T-helper 17 cell (primary cell): ENCODE results near the gene SLC41A3. TPM values are rescaled to one million over a fixed set of nuclear protein-coding genes. Genes with fewer than 3 reads are reported as not detected.

Experiments used
- ATAC-seq: fragments of 150-1000 bp; cut with Tn5 transposase; 2 replicates; pipeline ENCODE4 v1.10.0; 2021; ENCODE audit warnings: mild to moderate bottlenecking, moderate library complexity
- DNase-seq, 3 donors: peaks; one replicate each; pipeline versions ENCODE4 v3.0.0 to v3.0.0-alpha.2; 2020 to 2021
- H3K9me3 ChIP-seq: one replicate; pipeline ENCODE4 v1.7.0; 2013; ENCODE audit warnings: low read length, mild to moderate bottlenecking; ENCODE audit not compliant: control insufficient read depth, poor library complexity, severe bottlenecking
- H3K27ac Mint-ChIP-seq: one replicate; pipeline ENCODE4 v1.8.0; 2022; ENCODE audit warnings: mild to moderate bottlenecking, moderate library complexity, mixed read lengths
- H3K27me3 Mint-ChIP-seq: one replicate; pipeline ENCODE4 v1.8.0; 2022; ENCODE audit warnings: mixed read lengths
- H3K36me3 Mint-ChIP-seq: one replicate; pipeline ENCODE4 v1.8.0; 2022; ENCODE audit warnings: low read depth, mixed read lengths
- H3K4me1 Mint-ChIP-seq: one replicate; pipeline ENCODE4 v1.8.0; 2022; ENCODE audit warnings: mild to moderate bottlenecking, mixed read lengths
- H3K4me3 Mint-ChIP-seq: one replicate; pipeline ENCODE4 v1.8.0; 2022; ENCODE audit warnings: mild to moderate bottlenecking, moderate library complexity, mixed read lengths
- total RNA-seq, 4 donors: library from RNA in 2 of 4; stranded (reverse) in 2 of 4; gene quantifications; one replicate each; pipeline ENCODE4 v1.2.3 and lab custom pipeline; 2022 to 2026

SLC41A3 gene
- total RNA-seq, 2 donors from 2014 or later: 34.3 to 34.7 TPM

GRCh38 chr3:126057936-126058335 lies 26.0 kb downstream of the SLC41A3 start:
- no peaks in the 10 kb centered on the region for H3K27me3 Mint-ChIP-seq
- H3K27ac Mint-ChIP-seq: no peak overlapping the region
- no peak for DNase-seq
- H3K4me1 Mint-ChIP-seq: peaks cover 25% of the 10 kb centered on the region
- H3K36me3 Mint-ChIP-seq: no peaks in the 10 kb centered on the region
- no peak overlapping the region for H3K4me3 Mint-ChIP-seq
- H3K9me3 ChIP-seq: no peaks in the 10 kb centered on the region
- no peak for ATAC-seq

GRCh38 chr3:126057501-126057819 lies 26.5 kb downstream of the SLC41A3 start:
- H3K4me1 Mint-ChIP-seq: peaks cover 26% of the 10 kb centered on the region
- no peaks in the 10 kb centered on the region for H3K27me3 Mint-ChIP-seq
- H3K4me3 Mint-ChIP-seq: no peak overlapping the region
- DNase-seq: no peak
- no peak for ATAC-seq
- no peak overlapping the region for H3K27ac Mint-ChIP-seq
- H3K36me3 Mint-ChIP-seq: no peaks in the 10 kb centered on the region
- H3K9me3 ChIP-seq: no peaks in the 10 kb centered on the region

- ATAC-seq (no peak), DNase-seq (no peak)
- Mint-ChIP-seq H3K36me3 (no peaks in the 10 kb centered on the region), H3K27ac (no peak overlapping the region), H3K27me3 (no peaks in the 10 kb centered on the region), H3K4me3 (no peak overlapping the region), H3K4me1 (peaks cover 30% of the 10 kb centered on the region)
- no peaks in the 10 kb centered on the region for H3K9me3 ChIP-seq
These were observed 27.0 kb downstream of the SLC41A3 start for GRCh38 chr3:126056681-126057500.

GRCh38 chr3:126056088-126056487 lies 27.8 kb downstream of the SLC41A3 start:
- H3K36me3 Mint-ChIP-seq: no peaks in the 10 kb centered on the region

GRCh38 chr3:126054870-126055269 lies 29.1 kb downstream of the SLC41A3 start:
- no peak overlapping the region for H3K4me3 Mint-ChIP-seq
- H3K27me3 Mint-ChIP-seq: no peaks in the 10 kb centered on the region
- ATAC-seq: no peak

More at GRCh38 chr3:126056088-126056487, 27.8 kb downstream of the SLC41A3 start:
- no peaks in the 10 kb centered on the region for H3K27me3 Mint-ChIP-seq
- no peaks in the 10 kb centered on the region for H3K9me3 ChIP-seq
- DNase-seq (no peak), ATAC-seq (no peak)
- H3K27ac Mint-ChIP-seq: no peak overlapping the region
- H3K4me1 Mint-ChIP-seq: peaks cover 32% of the 10 kb centered on the region
- H3K4me3 Mint-ChIP-seq: no peak overlapping the region

GRCh38 chr3:126053949-126054569 lies 29.9 kb downstream of the SLC41A3 start:
- H3K4me1 Mint-ChIP-seq: peaks cover 32% of the 10 kb centered on the region
- ATAC-seq (no peak), DNase-seq (no peak)
- peak overlapping the region; percentile 56 for H3K4me3 Mint-ChIP-seq
- no peaks in the 10 kb centered on the region for H3K9me3 ChIP-seq
- peaks cover 2% of the 10 kb centered on the region for H3K36me3 Mint-ChIP-seq
- H3K27me3 Mint-ChIP-seq: no peaks in the 10 kb centered on the region
- peak overlapping the region; percentile 37 for H3K27ac Mint-ChIP-seq

More at GRCh38 chr3:126054870-126055269, 29.1 kb downstream of the SLC41A3 start:
- H3K36me3 Mint-ChIP-seq: peaks cover under 1% of the 10 kb centered on the region
- no peak for DNase-seq
- H3K27ac Mint-ChIP-seq: no peak overlapping the region
- no peaks in the 10 kb centered on the region for H3K9me3 ChIP-seq
- H3K4me1 Mint-ChIP-seq: peaks cover 32% of the 10 kb centered on the region

- Mint-ChIP-seq H3K27ac (no peak overlapping the region), H3K27me3 (no peaks in the 10 kb centered on the region), H3K36me3 (peaks cover 2% of the 10 kb centered on the region), H3K4me3 (no peak overlapping the region), H3K4me1 (peaks cover 27% of the 10 kb centered on the region)
- no peaks in the 10 kb centered on the region for H3K9me3 ChIP-seq
- DNase-seq (no peak), ATAC-seq (peak; percentile 30)
These were observed 30.4 kb downstream of the SLC41A3 start for GRCh38 chr3:126053513-126053912.

- peak overlapping the region; percentile 36 for H3K4me3 Mint-ChIP-seq
- peak overlapping the region; percentile 41 for H3K27ac Mint-ChIP-seq
These were observed 31.5 kb downstream of the SLC41A3 start for GRCh38 chr3:126052196-126053058.

GRCh38 chr3:126051741-126052140 lies 32.2 kb downstream of the SLC41A3 start:
- Mint-ChIP-seq H3K4me1 (peaks cover 23% of the 10 kb centered on the region), H3K27ac (peak overlapping the region; percentile 41), H3K4me3 (no peak overlapping the region), H3K36me3 (peaks cover 2% of the 10 kb centered on the region), H3K27me3 (no peaks in the 10 kb centered on the region)
- DNase-seq: no peak
- no peak for ATAC-seq
- no peaks in the 10 kb centered on the region for H3K9me3 ChIP-seq

More at GRCh38 chr3:126052196-126053058, 31.5 kb downstream of the SLC41A3 start:
- H3K27me3 Mint-ChIP-seq: no peaks in the 10 kb centered on the region
- peaks cover 2% of the 10 kb centered on the region for H3K36me3 Mint-ChIP-seq
- DNase-seq (no peak), ATAC-seq (peak; percentile 41)
- H3K9me3 ChIP-seq: no peaks in the 10 kb centered on the region
- peaks cover 23% of the 10 kb centered on the region for H3K4me1 Mint-ChIP-seq

- Mint-ChIP-seq H3K36me3 (peaks cover 2% of the 10 kb centered on the region), H3K27me3 (no peaks in the 10 kb centered on the region), H3K27ac (no peak overlapping the region), H3K4me3 (no peak overlapping the region), H3K4me1 (peaks cover 23% of the 10 kb centered on the region)
- H3K9me3 ChIP-seq: no peaks in the 10 kb centered on the region
- no peak for ATAC-seq
- DNase-seq: no peak
These were observed 32.7 kb downstream of the SLC41A3 start for GRCh38 chr3:126051234-126051633.

- ATAC-seq (no peak), DNase-seq (no peak)
These were observed 33.3 kb downstream of the SLC41A3 start for GRCh38 chr3:126050626-126051025.

GRCh38 chr3:126050050-126050392 lies 33.9 kb downstream of the SLC41A3 start:
- H3K9me3 ChIP-seq: no peaks in the 10 kb centered on the region
- Mint-ChIP-seq H3K36me3 (peaks cover 2% of the 10 kb centered on the region), H3K27me3 (no peaks in the 10 kb centered on the region), H3K4me1 (peaks cover 23% of the 10 kb centered on the region), H3K4me3 (no peak overlapping the region), H3K27ac (no peak overlapping the region)
- no peak for ATAC-seq
- DNase-seq: no peak

More at GRCh38 chr3:126050626-126051025, 33.3 kb downstream of the SLC41A3 start:
- Mint-ChIP-seq H3K27me3 (no peaks in the 10 kb centered on the region), H3K36me3 (peaks cover 2% of the 10 kb centered on the region), H3K27ac (no peak overlapping the region), H3K4me1 (peaks cover 23% of the 10 kb centered on the region), H3K4me3 (no peak overlapping the region)
- H3K9me3 ChIP-seq: no peaks in the 10 kb centered on the region
